Raji (cell line): Measurements from ENCODE around the gene SYT8.
A peak's percentile ranks its signal among the peaks of the same experiment; 100 is the strongest.

Experiments used
- POLR2A ChIP-seq: IDR thresholded peaks from 2 replicates; pipeline ENCODE4 v1.6.1; 2011; ENCODE audit warnings: low read depth, low read length, control low read depth; ENCODE audit not compliant: insufficient read depth

The SYT8 gene

GRCh38 chr11:1846453-1846932 is 11.7 kb downstream of the SYT8 start:
- no peak for TF ChIP-seq POLR2A

- TF ChIP-seq POLR2A, result no peak
Observed at GRCh38 chr11:1847006-1847735, 12.4 kb downstream of the SYT8 start.

GRCh38 chr11:1847926-1848639 is 13.3 kb downstream of the SYT8 start:
- TF ChIP-seq POLR2A, result no peak

GRCh38 chr11:1848640-1849430 is 14.0 kb downstream of the SYT8 start:
- TF ChIP-seq POLR2A, result no peak

GRCh38 chr11:1851468-1852180 is 16.8 kb downstream of the SYT8 start:
- TF ChIP-seq POLR2A, result no peak

GRCh38 chr11:1852271-1852876 is 17.6 kb downstream of the SYT8 start:
- TF ChIP-seq POLR2A, result no peak

- TF ChIP-seq POLR2A, result peak; percentile 81
Observed at GRCh38 chr11:1852877-1853276, 18.1 kb downstream of the SYT8 start, which contains the start of gene LSP1. LSP1 (plus strand) TSS chr11:1853084; CDS start chr11:1853145, 61 bp downstream.

GRCh38 chr11:1853376-1854131 is 18.8 kb downstream of the SYT8 start:
- no peak for TF ChIP-seq POLR2A

GRCh38 chr11:1854132-1854948 is 19.6 kb downstream of the SYT8 start:
- TF ChIP-seq POLR2A, result no peak

GRCh38 chr11:1854949-1855885 is 20.4 kb downstream of the SYT8 start:
- no peak for TF ChIP-seq POLR2A

GRCh38 chr11:1855886-1856265 is 21.1 kb downstream of the SYT8 start:
- no peak for TF ChIP-seq POLR2A

- no peak for TF ChIP-seq POLR2A
Observed at GRCh38 chr11:1856306-1857005, 21.7 kb downstream of the SYT8 start.

GRCh38 chr11:1857064-1857463 is 22.3 kb downstream of the SYT8 start:
- no peak for TF ChIP-seq POLR2A
